Cortex of kidney (tissue), 1 donor: ENCODE results near the gene RAB41.
"Not testable (repeated sequence)": the region's sequence is repeated elsewhere in the genome, so short reads cannot be mapped to it uniquely, and the experiment has no call there.

Experiments used
- DNase-seq: peaks from one replicate; lab custom pipeline; 2025; lab: John Stamatoyannopoulos, UW

The RAB41 gene

GRCh38 chrX:70289793-70290770, 8.1 kb downstream of the RAB41 start, which contains the start of the genes KIF4A and PDZD11:
Gene KIF4A, plus strand, starts transcription at chrX:70290104. Its CDS starts 355 bp downstream, at chrX:70290459.
Gene PDZD11, minus strand, starts transcription at chrX:70289927. Its CDS starts 586 bp downstream, at chrX:70289341.
- peak; percentile 7 for DNase-seq

GRCh38 chrX:70292788-70293187, 10.8 kb downstream of the RAB41 start:
- no peak for DNase-seq

GRCh38 chrX:70293621-70294020, 11.6 kb downstream of the RAB41 start:
- DNase-seq, result no peak

GRCh38 chrX:70301716-70302115, 19.7 kb downstream of the RAB41 start:
- DNase-seq, result no peak

GRCh38 chrX:70313503-70313902, 31.5 kb downstream of the RAB41 start:
- no peak for DNase-seq

GRCh38 chrX:70322784-70323183, 40.8 kb downstream of the RAB41 start:
- no peak for DNase-seq

- not testable (repeated sequence) for DNase-seq
Observed at GRCh38 chrX:70323628-70324027, 41.7 kb downstream of the RAB41 start.

GRCh38 chrX:70324326-70324725, 42.4 kb downstream of the RAB41 start:
- no peak for DNase-seq

GRCh38 chrX:70331161-70331560, 49.2 kb downstream of the RAB41 start:
- no peak for DNase-seq

- no peak for DNase-seq
Observed at GRCh38 chrX:70332600-70332999, 50.6 kb downstream of the RAB41 start.
